NCI-H446 (cell line): ENCODE results near the gene TSPOAP1.
A peak's percentile ranks its signal among the peaks of the same experiment; 100 is the strongest.
"Not testable (repeated sequence)": the region's sequence is repeated elsewhere in the genome, so short reads cannot be mapped to it uniquely, and the experiment has no call there.

ENCODE experiments used
- DNase-seq, 2 experiments: peaks; one replicate each; lab custom pipeline; 2025; lab: John Stamatoyannopoulos, UW

TSPOAP1 gene

DNA sequence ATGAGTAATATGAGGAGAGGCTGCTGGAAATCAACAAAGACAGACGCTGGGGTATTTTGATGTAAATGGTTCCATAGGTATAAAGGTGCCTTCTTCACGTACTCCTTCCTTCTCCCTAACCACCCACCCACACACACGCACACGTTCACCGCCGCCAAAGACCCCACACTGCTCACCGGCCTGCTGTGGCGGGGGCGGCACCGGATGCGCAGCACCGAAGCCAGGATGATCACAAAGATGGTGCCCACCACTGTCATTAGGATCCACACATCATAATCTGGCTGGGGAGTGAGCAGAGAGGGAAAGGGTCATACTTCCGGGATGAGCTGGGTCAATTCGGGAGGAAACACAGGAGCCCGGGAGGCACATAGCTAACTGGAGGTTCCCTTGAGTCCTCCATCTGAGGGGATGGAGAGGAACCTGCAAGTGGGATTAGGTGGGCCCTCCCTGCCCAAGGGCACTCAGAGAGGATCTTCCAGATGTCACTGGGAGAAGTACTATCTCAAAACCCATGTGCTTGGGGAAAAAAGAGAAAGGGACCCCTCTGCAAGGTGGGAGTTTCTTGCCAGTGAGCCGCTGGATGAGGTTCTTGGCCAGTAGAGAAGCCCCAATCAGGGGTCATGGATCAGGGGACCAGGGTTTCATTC lies 33.9 kb upstream of the TSPOAP1 start:
- no peak for DNase-seq

DNA sequence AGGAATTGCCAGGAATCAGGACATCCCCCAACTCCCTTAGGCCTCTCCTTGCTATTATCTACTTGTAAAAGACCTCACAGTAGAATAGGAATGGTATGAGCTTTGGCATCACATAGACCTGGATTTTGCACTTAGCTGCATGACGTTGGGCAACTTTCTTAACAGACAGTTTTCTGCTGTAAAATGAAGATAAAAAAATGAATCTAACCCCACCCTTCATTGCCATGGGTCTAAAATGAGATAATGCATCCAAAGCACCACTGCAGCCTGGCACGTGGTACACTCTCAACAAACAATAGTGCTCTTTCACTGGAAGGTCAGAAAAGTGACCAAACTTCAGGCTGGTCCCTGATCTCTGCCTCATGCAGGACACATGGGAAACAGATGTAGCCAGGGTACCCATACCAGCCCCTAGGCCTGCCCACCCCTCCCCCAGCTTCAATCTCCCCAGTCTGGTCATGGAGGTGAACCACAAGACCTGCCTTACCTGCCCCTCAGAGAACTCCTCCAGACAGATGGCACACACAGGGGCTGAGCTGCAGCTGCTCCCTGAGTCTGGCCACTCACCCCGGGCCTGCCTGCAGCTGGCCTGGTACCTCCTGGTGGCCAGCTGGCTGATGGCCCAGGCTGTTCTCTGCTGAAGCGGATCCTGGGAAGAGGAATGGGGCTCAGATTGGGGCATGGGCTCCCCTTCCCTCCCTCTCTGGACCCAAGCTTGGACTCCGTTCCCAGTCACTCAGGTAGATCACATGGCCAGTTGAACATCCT lies 31.9 kb upstream of the TSPOAP1 start:
- no peak for DNase-seq

DNA sequence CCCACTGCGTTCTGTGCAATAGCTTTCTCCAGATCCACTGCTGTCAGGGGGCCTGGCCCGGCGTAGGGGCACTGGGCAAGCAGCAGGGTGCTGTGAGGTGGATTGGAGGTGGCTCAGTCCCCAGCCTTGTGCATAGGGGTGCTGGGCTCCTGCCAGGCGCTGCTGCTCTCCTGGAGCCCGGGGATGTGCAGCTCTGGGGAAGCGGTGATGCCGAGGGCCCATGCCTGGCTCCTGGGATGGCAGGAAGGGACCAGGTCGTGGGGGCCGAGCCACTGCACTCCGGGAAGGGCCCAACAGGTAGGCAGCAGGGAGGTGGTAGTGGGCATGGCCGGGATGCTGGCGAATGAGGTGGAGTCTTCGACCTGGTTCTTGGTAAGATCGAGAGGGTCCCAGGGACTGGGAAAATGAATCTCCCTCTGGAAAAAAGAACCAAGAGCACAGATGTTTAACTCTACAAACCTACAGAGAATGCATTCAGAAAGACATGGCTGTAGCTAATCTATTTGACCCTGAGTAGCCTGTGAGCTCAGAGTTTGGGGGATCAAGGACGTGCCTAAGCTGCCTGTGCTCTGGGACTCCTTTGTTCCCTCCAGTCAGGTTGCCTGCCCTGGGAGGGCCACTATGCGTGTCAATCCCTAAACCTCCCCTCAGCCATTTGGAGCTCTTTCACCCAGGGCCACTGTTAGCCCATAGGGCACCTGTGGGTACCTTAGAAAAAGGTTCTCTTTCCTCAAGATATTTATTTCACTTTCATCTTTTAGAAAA lies 30.0 kb upstream of the TSPOAP1 start:
- DNase-seq, result no peak

DNA sequence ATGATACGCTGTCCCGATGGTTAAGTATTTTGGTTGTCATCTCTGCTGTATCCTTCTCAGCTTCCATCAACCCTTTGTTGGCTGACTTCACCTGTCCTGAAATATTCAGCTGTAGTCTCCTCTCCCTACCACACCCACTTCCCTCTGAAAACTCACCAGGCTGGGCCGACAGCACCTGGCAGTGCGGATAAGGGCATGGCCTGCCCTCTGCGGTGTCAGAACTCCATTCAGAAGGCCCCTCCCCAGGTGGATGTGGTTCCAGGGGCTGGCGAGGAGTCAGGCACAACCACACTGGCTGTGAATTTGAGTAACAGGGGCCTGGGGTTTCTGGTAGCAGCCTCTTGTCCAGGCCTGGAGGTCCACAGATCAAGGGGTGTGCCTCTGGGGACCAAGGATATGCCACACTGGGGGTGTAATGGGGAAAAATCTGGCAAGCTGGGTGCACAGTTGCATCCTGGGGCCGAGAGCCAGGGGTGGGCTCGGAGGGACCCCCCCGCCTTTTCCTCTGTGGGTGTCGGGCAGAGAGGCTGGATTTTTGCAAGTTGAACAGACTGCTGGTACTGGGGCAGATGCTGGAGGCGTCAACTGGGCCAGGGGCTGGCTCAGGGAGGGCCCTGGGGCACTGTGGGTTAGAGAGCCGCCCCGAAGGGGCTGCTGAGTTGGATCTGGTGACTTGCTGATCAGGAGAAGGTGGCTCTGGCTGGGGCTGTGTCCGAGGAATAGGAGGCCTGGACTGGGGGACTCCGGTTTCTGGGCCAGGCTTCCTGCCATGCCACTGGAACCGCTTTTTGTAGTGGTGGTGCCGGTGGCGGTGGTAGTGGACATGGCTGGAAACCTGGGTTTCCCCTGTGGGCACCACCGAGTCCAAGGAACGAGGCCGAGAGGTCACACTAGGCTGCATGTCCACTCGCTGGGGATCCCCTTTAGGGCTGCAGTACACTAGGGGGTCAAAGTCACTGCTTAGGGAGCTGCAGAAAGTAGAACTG lies 29.0 kb upstream of the TSPOAP1 start:
- no peak for DNase-seq

DNA sequence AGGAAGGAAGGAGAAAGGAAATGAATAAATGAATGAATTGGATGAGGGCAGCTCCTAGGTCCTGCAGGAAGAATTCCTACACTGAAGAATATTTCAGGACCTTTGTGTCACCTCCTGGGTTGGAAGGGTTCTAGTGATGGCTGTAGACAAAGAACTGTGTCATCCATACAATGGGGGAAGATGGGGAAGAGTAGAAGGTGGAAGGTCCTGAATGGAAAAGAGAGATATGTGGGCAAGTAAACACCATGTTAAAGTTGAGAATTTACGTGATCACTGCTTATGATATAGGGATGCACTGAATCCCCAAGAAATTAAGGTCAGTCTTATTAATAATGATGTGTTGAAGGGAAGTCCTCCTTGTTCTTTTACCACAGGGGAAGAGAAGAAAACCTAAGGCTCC lies 27.6 kb upstream of the TSPOAP1 start:
- DNase-seq, result no peak

DNA sequence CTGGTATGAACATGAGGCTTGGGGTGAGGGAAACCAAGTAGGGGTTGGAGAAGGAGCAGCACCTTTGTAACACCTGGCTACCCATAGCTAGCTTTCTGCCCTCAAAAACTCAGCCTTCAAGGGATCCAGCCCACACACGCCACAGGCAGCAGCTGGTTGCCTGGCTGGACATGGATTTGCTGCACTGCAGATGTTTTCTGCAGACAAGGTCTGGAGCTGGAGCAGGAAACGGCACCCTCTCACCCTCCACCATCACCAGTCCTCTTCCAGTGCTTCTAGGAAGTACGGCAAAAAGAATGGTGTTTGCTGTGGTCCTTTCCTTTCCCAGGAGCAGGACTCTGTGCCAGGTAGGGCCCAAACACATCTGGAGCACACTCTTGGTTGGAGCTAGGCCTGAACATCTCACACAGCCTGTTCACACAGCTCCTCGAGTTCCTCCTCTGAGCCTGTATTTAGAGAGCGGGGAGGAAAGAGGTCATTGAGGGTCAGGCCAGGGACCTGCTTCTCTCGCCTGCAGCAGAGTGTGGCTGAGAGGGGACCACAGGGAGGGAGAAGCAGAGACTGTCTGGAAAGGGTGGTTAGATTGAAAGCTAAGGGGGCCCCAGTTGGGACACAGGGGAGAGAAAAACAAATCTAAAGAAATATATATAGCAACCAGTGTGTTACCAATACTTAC lies 26.1 kb upstream of the TSPOAP1 start:
- DNase-seq, result no peak

DNA sequence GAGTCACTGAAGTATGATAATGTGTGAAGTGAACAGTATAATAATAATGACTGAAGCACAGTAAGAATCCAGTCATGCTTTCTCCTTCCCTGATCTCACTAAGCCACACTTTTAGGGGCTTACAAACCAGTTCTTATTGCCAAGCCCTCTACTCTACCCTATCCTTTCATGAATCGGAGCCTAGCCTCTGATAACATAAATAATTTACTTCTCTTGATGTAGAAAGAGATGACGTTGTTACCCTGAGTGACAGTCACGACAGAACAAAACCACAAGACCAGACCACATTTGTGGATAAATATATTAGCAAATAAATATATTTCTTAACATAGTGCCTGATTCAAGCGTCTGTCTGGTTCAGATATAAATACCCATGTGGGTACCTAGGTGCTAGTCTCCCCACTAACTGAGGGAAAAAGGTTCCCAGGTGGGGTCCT lies 24.8 kb upstream of the TSPOAP1 start:
- DNase-seq, result no peak

DNA sequence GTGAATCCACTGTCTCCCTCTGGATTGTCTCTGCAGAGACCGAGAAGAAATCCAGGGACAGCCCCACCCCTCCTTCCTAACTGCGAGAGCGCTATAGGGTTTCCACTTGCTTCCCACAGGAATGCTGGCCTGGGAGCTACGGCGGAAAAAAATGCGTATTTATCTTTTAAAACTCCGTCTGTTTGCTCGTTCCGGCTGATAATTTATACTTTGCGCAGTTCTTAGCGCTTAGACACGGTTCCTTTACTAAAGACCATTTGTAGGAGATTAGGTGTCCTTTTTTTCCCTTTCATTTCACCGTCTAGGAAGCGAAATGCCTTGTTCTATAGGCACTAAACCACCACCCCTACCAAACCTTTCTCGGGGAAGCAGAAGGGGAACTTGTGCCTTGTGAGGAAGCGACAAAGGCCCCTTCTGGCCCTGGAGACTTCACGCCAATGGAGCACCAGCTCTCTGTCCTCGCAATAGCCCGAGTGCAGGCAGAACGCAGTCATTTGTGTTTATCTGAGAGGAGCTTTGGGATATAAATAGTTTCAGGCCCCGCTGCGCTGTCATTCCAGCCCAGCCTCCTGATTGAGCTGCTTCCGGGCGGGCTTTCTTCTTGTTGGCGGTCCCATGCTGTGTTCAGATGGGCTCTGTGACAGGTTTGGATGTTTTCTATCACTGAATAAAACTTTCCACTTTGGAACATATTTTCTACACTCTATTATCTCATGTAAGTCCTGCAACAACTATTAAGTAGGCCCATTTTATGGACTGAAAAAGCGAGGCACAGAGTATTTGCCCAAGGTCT lies 24.2 kb upstream of the TSPOAP1 start:
- no peak for DNase-seq

DNA sequence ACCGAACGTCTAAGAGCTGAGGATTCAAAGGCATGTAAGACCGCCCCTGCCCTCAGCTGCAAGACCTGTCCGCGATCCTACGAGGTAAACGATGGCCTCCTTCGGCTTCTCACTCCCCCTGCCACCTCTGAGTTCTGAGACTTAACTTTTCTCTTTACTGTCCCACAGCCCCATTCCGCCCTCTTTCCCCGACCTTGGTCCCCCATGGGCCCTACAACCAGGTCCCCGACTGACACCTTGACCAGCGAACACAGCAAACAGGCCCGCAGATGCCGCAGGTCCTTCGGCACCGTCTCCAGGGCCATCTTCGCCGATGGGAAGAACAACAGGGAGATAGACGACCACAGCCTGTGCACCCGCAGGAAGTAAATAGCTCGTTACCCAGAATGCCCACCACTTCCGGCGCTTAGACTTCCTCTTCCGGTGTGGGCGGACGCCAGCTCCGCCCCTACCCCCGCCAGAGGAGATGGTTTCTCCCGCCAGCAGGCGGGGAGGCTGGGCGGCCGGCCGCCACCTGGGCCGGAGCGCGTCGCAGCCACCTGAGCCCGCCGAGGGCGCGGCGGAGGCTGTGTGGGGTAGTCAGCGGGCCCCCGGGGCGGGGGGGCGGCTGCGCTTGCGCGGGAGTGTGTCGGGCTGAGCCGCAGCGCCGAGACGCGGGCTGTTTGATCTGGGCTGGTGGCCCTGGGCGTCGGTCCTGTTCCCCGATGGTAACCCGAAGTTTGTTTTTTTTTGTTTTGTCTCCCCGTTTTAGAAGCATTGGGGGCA lies 23.4 kb upstream of the TSPOAP1 start, which contains the start of gene SUPT4H1:
SUPT4H1 (minus strand) TSS at position 371 of the 765 bp plus-strand sequence; CDS start at position 305, 66 bp downstream.
- DNase-seq, result peak; percentile 75 to 93

DNA sequence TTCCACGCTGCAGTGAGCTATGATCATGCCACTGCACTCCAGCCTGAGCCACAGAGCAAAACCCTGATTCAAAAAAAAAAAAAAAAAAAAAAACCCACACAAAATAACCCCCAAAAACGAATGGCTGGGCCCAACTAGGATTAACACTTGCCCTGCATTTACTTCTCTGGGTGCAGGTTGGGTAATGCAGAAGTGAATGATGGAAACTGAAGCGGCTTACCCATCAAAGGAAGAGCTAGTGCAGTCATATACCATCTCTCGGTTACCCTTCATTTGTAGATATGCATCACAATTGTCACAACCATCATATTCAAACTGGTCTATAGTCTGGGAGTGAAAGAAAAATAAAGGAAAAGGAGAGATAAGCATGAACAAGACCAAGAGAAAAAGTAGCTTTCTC lies 22.6 kb upstream of the TSPOAP1 start:
- no peak for DNase-seq

DNA sequence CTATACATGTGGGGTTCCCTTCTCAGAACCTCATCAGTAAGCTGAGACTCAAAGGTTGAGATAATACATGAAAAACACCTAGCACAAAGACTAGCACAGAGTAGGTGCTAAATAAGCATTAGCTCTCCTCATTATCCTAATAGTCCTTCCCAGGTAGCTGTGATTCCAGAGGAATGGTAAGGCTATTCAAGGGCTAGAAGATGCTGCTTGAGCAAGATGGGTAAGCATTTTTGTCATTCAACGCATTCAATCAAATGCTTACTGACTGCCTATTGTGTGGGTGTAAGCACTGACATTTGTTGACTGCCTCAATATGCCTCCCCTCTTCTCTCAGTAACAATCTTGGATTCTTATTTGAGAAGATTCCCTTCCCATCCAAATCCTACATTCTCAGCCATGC lies 19.4 kb upstream of the TSPOAP1 start:
- DNase-seq, result no peak

DNA sequence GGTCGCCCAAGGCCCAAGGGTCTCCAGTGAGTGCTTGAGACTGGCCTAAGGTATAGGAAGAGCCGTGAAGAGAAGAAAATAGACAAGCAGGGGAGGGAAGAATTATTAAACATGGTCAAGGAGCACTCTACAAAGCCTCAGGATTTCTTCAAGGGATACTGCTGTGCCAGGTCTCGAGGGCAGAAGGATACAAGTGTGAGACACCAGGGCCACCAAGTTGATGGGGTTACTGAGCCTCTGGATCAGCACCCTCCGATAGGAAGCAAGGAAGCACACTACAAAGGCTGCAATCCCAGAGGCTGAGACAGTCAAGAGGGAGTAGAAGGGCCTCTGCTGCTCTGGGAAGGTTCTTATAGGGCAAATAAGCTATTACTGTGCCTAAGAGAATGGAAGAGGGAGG lies 16.9 kb upstream of the TSPOAP1 start:
- no peak for DNase-seq

DNA sequence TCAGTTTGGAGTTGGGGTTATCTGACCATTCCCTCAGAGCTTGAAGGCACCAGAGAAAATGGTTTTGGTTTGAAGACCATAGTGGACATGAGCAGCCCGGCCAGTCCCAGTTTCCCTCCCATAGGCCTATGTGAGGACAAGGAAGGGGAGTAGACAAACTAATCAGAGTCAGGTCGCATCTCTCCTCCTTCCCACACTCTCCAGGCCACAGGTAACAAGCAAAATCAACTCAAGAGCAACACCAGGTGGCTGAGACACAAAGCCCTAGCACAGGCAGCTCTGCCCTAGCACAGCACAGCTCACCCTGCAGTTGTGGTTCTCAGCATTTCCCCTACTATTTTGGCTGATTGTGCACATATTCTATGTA lies 16.2 kb upstream of the TSPOAP1 start:
- DNase-seq, result no peak

DNA sequence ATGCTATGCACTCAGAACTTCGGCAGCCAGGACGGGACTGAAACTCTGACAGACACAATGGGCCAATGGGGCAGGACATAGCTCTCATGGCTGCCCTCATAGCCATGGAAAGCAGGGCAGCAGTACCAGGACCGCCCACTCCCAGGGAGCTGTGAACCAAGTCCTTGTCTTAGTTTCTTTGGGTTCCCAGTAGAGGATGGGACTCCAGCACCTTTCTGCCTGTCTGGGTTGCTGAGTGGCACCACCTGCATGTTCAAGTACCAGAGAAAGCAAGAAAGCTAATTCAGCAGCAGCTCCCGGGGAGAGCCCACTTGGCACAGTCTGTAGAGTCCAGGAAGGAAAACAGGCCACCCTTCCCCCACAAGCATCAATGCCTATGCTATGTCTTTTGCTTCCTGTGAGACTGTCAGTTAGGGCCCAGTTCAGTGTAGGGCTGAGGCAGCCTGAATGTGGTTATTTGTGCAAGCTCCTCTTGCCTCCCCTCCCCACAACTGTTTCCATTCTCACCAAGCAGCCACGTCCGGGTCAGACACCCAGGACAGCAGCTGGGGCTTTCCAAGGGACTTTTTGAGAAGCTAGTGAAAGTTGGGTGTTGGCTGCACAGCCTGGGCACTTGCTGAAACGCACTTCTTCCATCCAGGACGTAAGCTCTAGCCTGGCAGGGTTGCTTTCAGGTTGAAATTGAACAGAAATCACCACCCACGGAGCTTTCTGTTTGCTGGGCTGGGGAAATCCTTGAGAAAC lies 15.6 kb upstream of the TSPOAP1 start:
- DNase-seq, result no peak

DNA sequence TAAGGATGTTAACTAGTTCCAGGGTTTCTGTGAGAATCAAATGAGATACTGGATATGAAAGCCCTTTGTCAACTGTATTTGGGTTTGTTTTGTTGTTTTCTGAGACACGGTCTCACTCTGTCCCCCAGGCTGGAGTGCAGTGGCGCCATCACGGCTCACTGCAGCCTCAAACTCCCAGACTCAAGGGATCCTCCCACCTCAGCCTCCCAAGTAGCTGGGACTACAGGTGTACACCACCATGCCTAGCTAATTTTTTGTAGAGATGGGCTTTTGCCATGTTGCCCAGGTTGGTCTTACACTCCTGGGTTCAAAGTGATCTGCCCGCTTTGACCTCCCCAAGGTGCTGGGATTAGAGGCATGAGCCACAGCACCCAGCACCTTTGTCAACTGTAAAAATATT lies 14.5 kb upstream of the TSPOAP1 start:
- no peak for DNase-seq

DNA sequence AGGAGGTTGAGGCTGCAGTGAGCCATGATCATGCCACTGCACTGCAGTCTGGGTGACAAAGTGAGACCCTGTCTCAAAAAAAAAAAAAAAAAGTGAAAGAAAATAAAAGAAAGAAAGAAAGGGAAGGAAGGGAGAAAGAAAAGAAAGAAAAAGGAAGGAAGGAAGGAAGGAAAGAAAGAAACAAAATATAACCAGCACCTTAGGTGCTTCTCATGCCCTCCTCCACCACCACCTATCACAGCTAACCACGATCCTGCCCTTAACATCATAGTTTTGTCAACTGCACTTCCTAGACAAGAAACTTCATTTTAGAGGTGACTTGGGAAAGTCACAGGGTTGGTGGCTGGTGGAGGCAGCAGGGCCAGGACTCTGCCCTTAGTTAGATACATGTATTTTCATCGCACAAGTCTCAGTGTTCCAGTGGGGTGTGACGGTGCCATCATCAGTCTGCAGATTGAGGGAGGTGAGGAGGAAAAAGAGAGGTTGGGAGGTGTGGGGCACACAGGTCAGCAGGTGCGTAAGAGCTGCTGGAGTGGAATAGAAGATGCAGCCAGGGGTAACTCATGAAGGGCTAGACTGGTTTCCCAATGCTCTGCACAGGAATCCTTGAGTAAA lies 13.4 kb upstream of the TSPOAP1 start:
- DNase-seq, result no peak

DNA sequence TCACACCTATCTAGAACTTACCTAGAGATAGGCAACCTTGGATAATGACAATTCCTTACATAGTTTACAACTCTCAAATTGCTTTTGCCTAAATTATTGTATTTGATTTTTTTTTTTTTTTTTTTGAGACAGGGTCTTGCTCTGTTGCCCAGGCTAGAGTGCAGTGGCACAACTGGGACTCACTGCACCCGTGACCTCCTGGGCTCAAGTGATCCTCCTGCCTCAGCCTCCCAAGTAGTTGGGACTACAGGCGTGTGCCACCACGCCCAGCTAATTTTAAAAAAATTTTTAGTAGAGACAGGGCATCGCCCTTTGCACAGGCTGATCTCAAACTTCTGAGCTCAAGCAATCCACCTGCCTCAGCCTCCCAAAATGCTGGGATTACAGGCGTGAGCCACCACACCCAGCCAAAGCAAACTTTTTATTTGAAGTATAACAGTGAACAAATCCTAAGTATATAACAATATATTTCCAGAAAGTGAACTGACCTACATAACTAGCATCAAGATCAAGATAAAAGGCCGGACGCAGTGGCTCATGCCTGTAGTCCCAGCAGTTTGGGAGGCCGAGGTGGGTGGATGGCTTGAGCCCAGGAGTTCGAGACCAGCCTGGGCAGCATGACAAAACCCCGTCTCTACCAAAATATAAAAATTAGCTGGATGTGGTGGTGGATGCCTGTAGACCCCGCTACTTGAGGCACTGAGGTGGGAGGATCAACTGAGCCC lies 12.7 kb upstream of the TSPOAP1 start:
- DNase-seq, result not testable (repeated sequence)

DNA sequence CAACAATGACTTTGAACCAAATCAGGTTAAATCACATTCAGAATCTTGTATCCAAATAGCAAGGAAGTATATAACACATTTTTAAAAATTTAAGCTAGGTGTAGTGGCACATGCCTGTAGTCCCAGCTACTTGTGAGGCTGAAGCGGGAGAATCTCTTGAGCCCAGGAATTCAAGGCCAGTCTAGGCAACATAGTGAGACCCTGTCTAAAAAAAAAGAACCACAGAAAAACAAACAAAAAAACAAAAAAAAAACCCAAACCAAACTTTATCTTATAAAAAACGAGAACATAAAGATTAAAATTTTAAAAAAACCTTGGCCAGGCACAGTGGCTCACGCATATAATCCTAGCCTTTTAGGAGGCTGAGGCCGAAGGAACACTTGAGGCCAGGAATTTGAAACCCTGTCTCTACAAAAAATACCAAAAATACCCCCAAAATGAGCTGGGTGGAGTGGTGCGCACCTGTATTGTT lies 11.8 kb upstream of the TSPOAP1 start:
- DNase-seq, result no peak
